Type B pancreatic cell (in vitro differentiated cells): ENCODE measurements around the gene TIPARP. TPM values are rescaled to one million over a fixed set of nuclear protein-coding genes. Genes with fewer than 3 reads are reported as not detected.

ENCODE experiments used
- DNase-seq: peaks from one replicate; pipeline ENCODE4 v3.0.0; 2021; ENCODE audit warnings: mixed read lengths; ENCODE audit not compliant: unreplicated experiment; ENCODE audit errors: extremely low spot score
- H3K27ac Mint-ChIP-seq: 2 replicates; pipeline ENCODE4 v1.8.0; 2021; ENCODE audit warnings: mild to moderate bottlenecking, mixed read lengths
- H3K27me3 Mint-ChIP-seq: 2 replicates; pipeline ENCODE4 v1.8.0; 2021; ENCODE audit warnings: mixed read lengths
- H3K36me3 Mint-ChIP-seq: 2 replicates; pipeline ENCODE4 v1.8.0; 2021; ENCODE audit warnings: mixed read lengths
- H3K4me1 Mint-ChIP-seq: one replicate; pipeline ENCODE4 v1.8.0; 2021; ENCODE audit warnings: mixed read lengths; ENCODE audit not compliant: unreplicated experiment
- H3K4me3 Mint-ChIP-seq: 2 replicates; pipeline ENCODE4 v1.8.0; 2021; ENCODE audit warnings: mild to moderate bottlenecking, mixed read lengths
- H3K9me3 Mint-ChIP-seq: 2 replicates; pipeline ENCODE4 v1.8.0; 2021; ENCODE audit warnings: mixed read lengths
- total RNA-seq: library from RNA; stranded (reverse); gene quantifications from 2 replicates; pipeline ENCODE4 v1.2.1, GENCODE V29; 2021; ENCODE audit warnings: low replicate concordance
- TF ChIP-seq, protein P1 (sequence below): fragments of 200-600 bp; sonication (generic); conservative IDR thresholded peaks from 2 replicates; pipeline ENCODE4 v1.5.0; 2021; ENCODE audit warnings: antibody characterized with exemption, mild to moderate bottlenecking

The TIPARP gene
- total RNA-seq, 1 donor from 2014 or later: 37.5 TPM

DNA sequence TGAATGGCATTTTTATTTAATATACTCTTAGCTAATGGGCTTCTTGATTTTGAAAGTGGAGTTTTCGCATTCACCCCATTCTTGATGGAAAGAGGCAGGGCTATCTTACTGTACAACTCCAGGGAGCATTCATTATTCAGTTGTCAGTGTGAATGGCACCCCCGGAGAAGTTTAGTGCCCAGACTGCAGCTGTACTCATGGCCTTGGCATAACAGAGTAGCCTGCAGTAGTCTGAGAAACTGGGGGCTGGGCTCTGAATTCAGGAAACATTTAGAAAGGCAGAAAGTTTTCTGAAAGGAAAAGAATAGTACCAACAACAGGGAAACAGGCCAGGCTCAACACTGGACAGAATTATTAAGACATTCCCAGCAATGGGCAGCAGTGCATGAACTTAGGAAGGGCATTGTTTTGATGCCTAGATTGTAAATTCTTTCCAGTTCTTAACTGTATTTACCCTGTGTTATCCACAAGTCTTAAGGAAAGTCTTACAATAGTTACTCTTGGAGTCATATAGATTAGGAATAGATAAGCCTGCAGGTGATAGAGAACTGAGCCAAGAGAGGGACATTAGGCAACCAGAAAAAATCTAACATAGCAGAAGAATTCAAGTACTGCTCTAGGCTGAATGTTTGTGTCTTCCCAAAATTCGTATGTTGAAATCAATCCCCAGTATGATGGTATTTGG is 44.4 kb downstream of the TIPARP start:
- Mint-ChIP-seq H3K4me3 (no peak overlapping the region), H3K27me3 (no peaks in the 10 kb centered on the region), H3K36me3 (peaks cover 3% of the 10 kb centered on the region), H3K4me1 (peaks cover 19% of the 10 kb centered on the region), H3K9me3 (no peaks in the 10 kb centered on the region), H3K27ac (no peak overlapping the region)
- DNase-seq: no peak
- TF ChIP-seq, protein P1, sequence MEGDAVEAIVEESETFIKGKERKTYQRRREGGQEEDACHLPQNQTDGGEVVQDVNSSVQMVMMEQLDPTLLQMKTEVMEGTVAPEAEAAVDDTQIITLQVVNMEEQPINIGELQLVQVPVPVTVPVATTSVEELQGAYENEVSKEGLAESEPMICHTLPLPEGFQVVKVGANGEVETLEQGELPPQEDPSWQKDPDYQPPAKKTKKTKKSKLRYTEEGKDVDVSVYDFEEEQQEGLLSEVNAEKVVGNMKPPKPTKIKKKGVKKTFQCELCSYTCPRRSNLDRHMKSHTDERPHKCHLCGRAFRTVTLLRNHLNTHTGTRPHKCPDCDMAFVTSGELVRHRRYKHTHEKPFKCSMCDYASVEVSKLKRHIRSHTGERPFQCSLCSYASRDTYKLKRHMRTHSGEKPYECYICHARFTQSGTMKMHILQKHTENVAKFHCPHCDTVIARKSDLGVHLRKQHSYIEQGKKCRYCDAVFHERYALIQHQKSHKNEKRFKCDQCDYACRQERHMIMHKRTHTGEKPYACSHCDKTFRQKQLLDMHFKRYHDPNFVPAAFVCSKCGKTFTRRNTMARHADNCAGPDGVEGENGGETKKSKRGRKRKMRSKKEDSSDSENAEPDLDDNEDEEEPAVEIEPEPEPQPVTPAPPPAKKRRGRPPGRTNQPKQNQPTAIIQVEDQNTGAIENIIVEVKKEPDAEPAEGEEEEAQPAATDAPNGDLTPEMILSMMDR: no peak

DNA sequence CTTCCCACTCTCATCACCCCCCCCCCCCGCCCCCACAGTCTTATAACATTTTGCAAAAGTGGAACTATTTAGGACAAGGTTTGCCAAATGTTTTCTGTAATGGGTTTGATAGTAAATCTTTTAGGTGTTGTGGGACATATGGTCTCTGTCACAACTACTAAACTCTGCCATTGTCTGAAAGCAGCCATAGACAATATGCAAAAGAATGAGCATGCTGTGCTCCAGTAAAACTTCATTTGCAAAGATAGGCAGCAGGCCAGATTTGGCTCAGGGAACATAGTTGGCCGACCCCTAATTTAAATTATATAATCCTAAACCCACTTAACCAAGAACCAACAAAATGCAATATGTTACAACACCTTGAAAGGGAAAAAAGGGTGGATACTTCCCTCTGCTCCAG is 46.4 kb downstream of the TIPARP start:
- no peaks in the 10 kb centered on the region for H3K9me3 Mint-ChIP-seq
- TF ChIP-seq, protein P1: no peak
- H3K36me3 Mint-ChIP-seq: no peaks in the 10 kb centered on the region
- no peak overlapping the region for H3K27ac Mint-ChIP-seq
- H3K4me3 Mint-ChIP-seq: no peak overlapping the region
- no peaks in the 10 kb centered on the region for H3K27me3 Mint-ChIP-seq
- peaks cover 21% of the 10 kb centered on the region for H3K4me1 Mint-ChIP-seq
- DNase-seq: no peak

DNA sequence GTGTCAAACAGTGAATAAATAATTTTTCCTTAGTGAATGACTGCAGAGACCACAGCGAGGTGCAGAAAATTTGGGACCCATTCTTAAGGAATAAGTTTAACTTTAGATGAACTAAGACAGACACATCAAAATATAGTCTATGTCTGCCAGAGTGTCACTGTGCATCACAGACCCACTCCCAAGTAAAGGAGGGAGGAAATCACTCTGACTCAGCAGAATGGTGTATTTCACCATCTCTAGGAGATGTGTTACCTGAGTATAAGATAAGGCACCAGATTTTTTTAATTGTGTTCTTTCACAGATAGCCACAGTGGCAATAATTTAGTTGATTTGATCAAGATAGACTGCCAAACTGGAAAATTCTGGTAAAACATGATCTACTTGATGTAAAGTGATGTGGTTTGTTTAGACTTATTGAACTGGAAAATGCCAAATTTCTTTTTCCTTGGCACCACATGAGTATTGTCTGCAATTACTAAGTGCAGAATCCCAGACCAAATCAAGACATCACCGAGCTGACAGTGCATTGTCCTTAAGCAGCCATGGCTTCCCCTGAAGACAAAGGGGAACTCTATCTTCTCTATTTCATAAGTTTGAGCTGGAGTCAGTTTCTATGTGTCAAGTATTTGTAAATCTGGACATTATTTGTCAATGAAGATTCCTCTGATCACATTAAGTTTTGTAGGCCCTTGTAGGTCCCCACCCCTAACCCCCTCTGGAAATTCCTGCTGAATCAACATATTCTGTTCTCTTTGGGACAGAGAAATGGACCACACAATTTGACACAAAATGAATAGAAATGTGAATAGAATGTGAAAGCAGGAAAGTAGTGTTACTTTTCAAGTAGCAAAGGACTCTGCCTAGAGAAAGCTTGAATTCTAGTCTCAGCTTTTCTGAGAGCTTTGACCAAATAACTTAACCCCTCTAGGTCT is 47.6 kb downstream of the TIPARP start:
- peaks cover 26% of the 10 kb centered on the region for H3K4me1 Mint-ChIP-seq
- no peak for DNase-seq
- TF ChIP-seq, protein P1: no peak
- H3K36me3 Mint-ChIP-seq: no peaks in the 10 kb centered on the region
- H3K4me3 Mint-ChIP-seq: no peak overlapping the region
- H3K9me3 Mint-ChIP-seq: no peaks in the 10 kb centered on the region
- no peak overlapping the region for H3K27ac Mint-ChIP-seq
- H3K27me3 Mint-ChIP-seq: no peaks in the 10 kb centered on the region

DNA sequence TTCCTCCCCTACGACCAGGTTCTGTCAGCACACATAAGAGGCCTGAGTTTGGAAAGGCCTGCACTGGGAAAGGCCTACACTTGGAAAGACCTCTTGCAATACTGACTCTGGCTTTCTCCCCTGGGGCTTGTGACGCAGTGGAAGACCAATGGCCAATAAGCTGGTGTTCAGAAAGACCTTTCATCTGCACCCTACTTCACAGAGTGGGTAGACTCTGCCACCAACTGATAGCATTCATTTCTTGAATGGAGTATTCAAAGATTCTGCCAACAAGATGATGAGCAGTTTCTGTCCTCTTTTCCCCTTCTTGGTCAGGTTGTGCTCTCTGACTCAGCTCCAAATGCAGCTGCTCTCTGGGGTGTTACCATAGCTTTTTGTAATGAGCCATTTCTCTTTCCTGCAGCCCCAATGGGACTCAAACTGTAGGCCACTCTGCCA is 48.8 kb downstream of the TIPARP start:
- TF ChIP-seq, protein P1: no peak
- Mint-ChIP-seq H3K4me1 (peaks cover 29% of the 10 kb centered on the region), H3K27me3 (no peaks in the 10 kb centered on the region), H3K36me3 (no peaks in the 10 kb centered on the region), H3K27ac (no peak overlapping the region), H3K4me3 (no peak overlapping the region), H3K9me3 (no peaks in the 10 kb centered on the region)
- DNase-seq: no peak

DNA sequence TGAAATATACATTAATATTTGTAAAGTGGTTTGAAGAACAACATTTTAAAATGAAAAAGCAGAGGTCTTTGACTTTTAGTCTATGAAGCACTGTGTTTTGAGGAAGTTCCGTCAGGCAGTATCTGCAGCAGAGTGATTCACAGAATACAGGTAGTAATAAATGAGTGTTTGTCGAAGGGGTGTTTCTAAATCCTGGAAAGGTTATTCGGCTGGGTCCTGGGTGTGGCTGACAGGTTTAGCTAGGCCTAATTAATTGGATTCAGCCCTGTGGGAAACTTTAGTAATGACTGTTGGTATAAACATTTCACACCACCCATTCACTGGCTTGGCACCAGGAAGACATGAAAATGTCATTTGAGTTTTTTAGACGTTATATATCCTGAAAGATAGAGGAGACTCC is 51.3 kb downstream of the TIPARP start:
- TF ChIP-seq, protein P1: no peak
- Mint-ChIP-seq H3K4me1 (peaks cover 31% of the 10 kb centered on the region), H3K9me3 (no peaks in the 10 kb centered on the region), H3K36me3 (no peaks in the 10 kb centered on the region), H3K27me3 (no peaks in the 10 kb centered on the region), H3K27ac (peak overlapping the region; percentile 93), H3K4me3 (peak overlapping the region; percentile 67)
- no peak for DNase-seq
